ENCODE data around the gene OLIG2. TPM values are rescaled to one million over a fixed set of nuclear protein-coding genes. Genes with fewer than 3 reads are reported as not detected.

Gene OLIG2
- total RNA-seq, 2 experiments from 2014 or later: not detected

- no peak overlapping the region for H3K4me3 Mint-ChIP-seq
- peaks cover 8% of the 10 kb centered on the region for H3K36me3 Mint-ChIP-seq (ENCODE audit: low read depth)
Observed at GRCh38 chr21:33029385-33029921, 3.7 kb downstream of the OLIG2 start.

GRCh38 chr21:33029975-33030461, 4.3 kb downstream of the OLIG2 start:
- Mint-ChIP-seq H3K9me3 (ENCODE audit: insufficient read depth) (no peaks in the 10 kb centered on the region), H3K4me1 (ENCODE audit: low read depth) (peaks cover 18% of the 10 kb centered on the region), H3K4me3 (no peak overlapping the region), H3K27me3 (ENCODE audit: low read depth) (peaks cover 73% of the 10 kb centered on the region), H3K27ac (no peak overlapping the region), H3K36me3 (ENCODE audit: low read depth) (peaks cover 8% of the 10 kb centered on the region)
- ChIA-PET POLR2A (no interaction called here), CTCF (no interaction called here)
- no peak for DNase-seq
- no peak for ATAC-seq

More at GRCh38 chr21:33029385-33029921, 3.7 kb downstream of the OLIG2 start:
- no peak for ATAC-seq
- no peak overlapping the region for H3K27ac Mint-ChIP-seq
- ChIA-PET POLR2A (no interaction called here), CTCF (no interaction called here)
- peaks cover 76% of the 10 kb centered on the region for H3K27me3 Mint-ChIP-seq (ENCODE audit: low read depth)
- no peaks in the 10 kb centered on the region for H3K9me3 Mint-ChIP-seq (ENCODE audit: insufficient read depth)
- peaks cover 20% of the 10 kb centered on the region for H3K4me1 Mint-ChIP-seq (ENCODE audit: low read depth)
- no peak for DNase-seq

- H3K36me3 Mint-ChIP-seq (ENCODE audit: low read depth): peaks cover 8% of the 10 kb centered on the region
- ChIA-PET POLR2A (no interaction called here), CTCF (no interaction called here)
- no peak overlapping the region for H3K4me3 Mint-ChIP-seq
- no peaks in the 10 kb centered on the region for H3K9me3 Mint-ChIP-seq (ENCODE audit: insufficient read depth)
- H3K4me1 Mint-ChIP-seq (ENCODE audit: low read depth): peaks cover 21% of the 10 kb centered on the region
- no peak for DNase-seq
- peaks cover 68% of the 10 kb centered on the region for H3K27me3 Mint-ChIP-seq (ENCODE audit: low read depth)
- no peak for ATAC-seq
- no peak overlapping the region for H3K27ac Mint-ChIP-seq
Observed at GRCh38 chr21:33030633-33031032, 4.9 kb downstream of the OLIG2 start.

GRCh38 chr21:33031152-33031911, 5.6 kb downstream of the OLIG2 start:
- ATAC-seq: no peak
- no peak overlapping the region for H3K4me3 Mint-ChIP-seq
- ChIA-PET CTCF (no interaction called here), POLR2A (no interaction called here)
- peaks cover 21% of the 10 kb centered on the region for H3K4me1 Mint-ChIP-seq (ENCODE audit: low read depth)
- DNase-seq: no peak
- no peaks in the 10 kb centered on the region for H3K9me3 Mint-ChIP-seq (ENCODE audit: insufficient read depth)
- no peak overlapping the region for H3K27ac Mint-ChIP-seq
- H3K27me3 Mint-ChIP-seq (ENCODE audit: low read depth): peaks cover 61% of the 10 kb centered on the region
- peaks cover 5% of the 10 kb centered on the region for H3K36me3 Mint-ChIP-seq (ENCODE audit: low read depth)

- CTCF ChIA-PET: no interaction called here
- POLR2A ChIA-PET: no interaction called here
- Mint-ChIP-seq H3K4me1 (ENCODE audit: low read depth) (peaks cover 27% of the 10 kb centered on the region), H3K27me3 (ENCODE audit: low read depth) (peaks cover 55% of the 10 kb centered on the region), H3K9me3 (ENCODE audit: insufficient read depth) (no peaks in the 10 kb centered on the region), H3K36me3 (ENCODE audit: low read depth) (no peaks in the 10 kb centered on the region), H3K4me3 (no peak overlapping the region), H3K27ac (no peak overlapping the region)
- ATAC-seq (no peak), DNase-seq (no peak)
Observed at GRCh38 chr21:33032434-33033047, 6.8 kb downstream of the OLIG2 start.

GRCh38 chr21:33033094-33033951, 7.6 kb downstream of the OLIG2 start:
- H3K36me3 Mint-ChIP-seq (ENCODE audit: low read depth): no peaks in the 10 kb centered on the region
- ATAC-seq: no peak
- ChIA-PET POLR2A (no interaction called here), CTCF (no interaction called here)
- no peaks in the 10 kb centered on the region for H3K9me3 Mint-ChIP-seq (ENCODE audit: insufficient read depth)
- H3K4me3 Mint-ChIP-seq: no peak overlapping the region
- H3K27ac Mint-ChIP-seq: no peak overlapping the region
- peaks cover 52% of the 10 kb centered on the region for H3K27me3 Mint-ChIP-seq (ENCODE audit: low read depth)
- no peak for DNase-seq
- H3K4me1 Mint-ChIP-seq (ENCODE audit: low read depth): peaks cover 24% of the 10 kb centered on the region

- ATAC-seq: no peak
- CTCF ChIA-PET: no interaction called here
- peaks cover 20% of the 10 kb centered on the region for H3K4me1 Mint-ChIP-seq (ENCODE audit: low read depth)
- no peak for DNase-seq
- POLR2A ChIA-PET: no interaction called here
- H3K36me3 Mint-ChIP-seq (ENCODE audit: low read depth): no peaks in the 10 kb centered on the region
- H3K9me3 Mint-ChIP-seq (ENCODE audit: insufficient read depth): no peaks in the 10 kb centered on the region
- H3K4me3 Mint-ChIP-seq: no peak overlapping the region
- H3K27ac Mint-ChIP-seq: no peak overlapping the region
- peaks cover 47% of the 10 kb centered on the region for H3K27me3 Mint-ChIP-seq (ENCODE audit: low read depth)
Observed at GRCh38 chr21:33033961-33034413, 8.3 kb downstream of the OLIG2 start.

GRCh38 chr21:33035147-33035546, 9.4 kb downstream of the OLIG2 start:
- ChIA-PET CTCF (no interaction called here), POLR2A (no interaction called here)
- peaks cover 20% of the 10 kb centered on the region for H3K4me1 Mint-ChIP-seq (ENCODE audit: low read depth)
- DNase-seq: no peak
- no peak overlapping the region for H3K4me3 Mint-ChIP-seq
- H3K36me3 Mint-ChIP-seq (ENCODE audit: low read depth): no peaks in the 10 kb centered on the region
- no peaks in the 10 kb centered on the region for H3K9me3 Mint-ChIP-seq (ENCODE audit: insufficient read depth)
- H3K27ac Mint-ChIP-seq: no peak overlapping the region
- H3K27me3 Mint-ChIP-seq (ENCODE audit: low read depth): peaks cover 41% of the 10 kb centered on the region
- no peak for ATAC-seq

- ChIA-PET POLR2A (no interaction called here), CTCF (interaction anchor here (1.0 kb wide), 1 partner anchor 201 kb away, joined by 3 read pairs; no protein-coding TSS in a partner anchor)
- Mint-ChIP-seq H3K4me1 (ENCODE audit: low read depth) (peaks cover 20% of the 10 kb centered on the region), H3K27ac (peak overlapping the region; percentile 47), H3K27me3 (ENCODE audit: low read depth) (peaks cover 34% of the 10 kb centered on the region), H3K4me3 (peak overlapping the region; percentile 3), H3K36me3 (ENCODE audit: low read depth) (no peaks in the 10 kb centered on the region), H3K9me3 (ENCODE audit: insufficient read depth) (no peaks in the 10 kb centered on the region)
- ATAC-seq (peak; percentile 88), DNase-seq (peak; percentile 67)
Observed at GRCh38 chr21:33036430-33037162, 10.9 kb downstream of the OLIG2 start.

GRCh38 chr21:33037501-33037900, 11.8 kb downstream of the OLIG2 start:
- no peaks in the 10 kb centered on the region for H3K36me3 Mint-ChIP-seq (ENCODE audit: low read depth)
- no peak for DNase-seq
- H3K27ac Mint-ChIP-seq: no peak overlapping the region
- ATAC-seq: no peak
- ChIA-PET POLR2A (interaction anchor here (0.7 kb wide), 1 partner anchor 45 kb away, joined by 3 read pairs; no protein-coding TSS in a partner anchor), CTCF (no interaction called here)
- no peaks in the 10 kb centered on the region for H3K9me3 Mint-ChIP-seq (ENCODE audit: insufficient read depth)
- peaks cover 31% of the 10 kb centered on the region for H3K27me3 Mint-ChIP-seq (ENCODE audit: low read depth)
- H3K4me1 Mint-ChIP-seq (ENCODE audit: low read depth): peaks cover 20% of the 10 kb centered on the region
- no peak overlapping the region for H3K4me3 Mint-ChIP-seq

GRCh38 chr21:33039536-33039935, 13.8 kb downstream of the OLIG2 start:
- no peaks in the 10 kb centered on the region for H3K9me3 Mint-ChIP-seq (ENCODE audit: insufficient read depth)
- H3K27me3 Mint-ChIP-seq (ENCODE audit: low read depth): peaks cover 37% of the 10 kb centered on the region
- ChIA-PET POLR2A (no interaction called here), CTCF (interaction anchor here (1.1 kb wide), 1 partner anchor 99 kb away, joined by 3 read pairs; no protein-coding TSS in a partner anchor)
- no peak overlapping the region for H3K27ac Mint-ChIP-seq
- H3K36me3 Mint-ChIP-seq (ENCODE audit: low read depth): no peaks in the 10 kb centered on the region
- DNase-seq (no peak), ATAC-seq (no peak)
- peaks cover 20% of the 10 kb centered on the region for H3K4me1 Mint-ChIP-seq (ENCODE audit: low read depth)
- no peak overlapping the region for H3K4me3 Mint-ChIP-seq

Measured in activated CD8-positive, alpha-beta T cell treated with anti-CD3 and anti-CD28 coated beads, Interleukin-2, amount 10 ng/mL, durations not matched to agents 7 days and 5 days (primary cell).